ENCODE measurements around the gene HES7. TPM values are rescaled to one million over a fixed set of nuclear protein-coding genes. Genes with fewer than 3 reads are reported as not detected.
"Not testable (repeated sequence)": the region's sequence is repeated elsewhere in the genome, so short reads cannot be mapped to it uniquely, and the experiment has no call there.

HES7 gene
- total RNA-seq, 2 experiments from 2014 or later: 2.5 to 2.8 TPM

- Mint-ChIP-seq H3K27me3 (peaks cover 20% of the 10 kb centered on the region), H3K27ac (no peak overlapping the region), H3K4me3 (peak overlapping the region; percentile 45), H3K4me1 (ENCODE audit: low read depth) (peaks cover 8% of the 10 kb centered on the region), H3K36me3 (no peaks in the 10 kb centered on the region), H3K9me3 (no peaks in the 10 kb centered on the region)
- intact Hi-C loops (cut with micrococcal nuclease): loop anchor here (1.0 kb wide), 2 partner anchors 16 to 50 kb away; no protein-coding TSS in a partner anchor
- CTCF ChIA-PET: interaction anchor here (0.7 to 12.5 kb wide), 25 partner anchors 9 to 422 kb away, joined by 3 to 172 read pairs (median 4); partner anchors contain the start of genes ALOX12B, ALOXE3, AURKB and GUCY2D
- peak; percentile 85 for DNase-seq
- POLR2A ChIA-PET: no interaction called here
Observed at GRCh38 chr17:8109661-8110455, 14.0 kb downstream of the HES7 start.

GRCh38 chr17:8108972-8109660, 14.8 kb downstream of the HES7 start:
- Mint-ChIP-seq H3K36me3 (no peaks in the 10 kb centered on the region), H3K4me1 (ENCODE audit: low read depth) (peaks cover 8% of the 10 kb centered on the region), H3K27me3 (peaks cover 14% of the 10 kb centered on the region), H3K27ac (no peak overlapping the region), H3K9me3 (no peaks in the 10 kb centered on the region), H3K4me3 (no peak overlapping the region)
- ChIA-PET CTCF (interaction anchor here (0.9 to 12.5 kb wide), 14 partner anchors 9 to 120 kb away, joined by 3 to 172 read pairs (median 12); partner anchors contain the start of genes ALOX12B and ALOXE3), POLR2A (no interaction called here)
- no peak for DNase-seq
- intact Hi-C loops (cut with micrococcal nuclease): no loop called here

GRCh38 chr17:8106980-8107379, 16.9 kb downstream of the HES7 start:
- CTCF ChIA-PET: interaction anchor here (0.7 to 12.5 kb wide), 5 partner anchors 9 to 47 kb away, joined by 3 to 172 read pairs (median 23); partner anchors contain the start of gene ALOXE3
- H3K9me3 Mint-ChIP-seq; DNase-seq; H3K4me1 Mint-ChIP-seq (ENCODE audit: low read depth); intact Hi-C loops (cut with micrococcal nuclease); H3K4me3 Mint-ChIP-seq; POLR2A ChIA-PET; H3K36me3 Mint-ChIP-seq; H3K27me3 Mint-ChIP-seq; H3K27ac Mint-ChIP-seq: not testable (repeated sequence)

- ChIA-PET POLR2A (no interaction called here), CTCF (interaction anchor here (1.2 to 12.5 kb wide), 6 partner anchors 12 to 46 kb away, joined by 3 to 172 read pairs (median 16); partner anchors contain the start of gene ALOXE3)
- Mint-ChIP-seq H3K36me3 (no peaks in the 10 kb centered on the region), H3K4me1 (ENCODE audit: low read depth) (peaks cover 8% of the 10 kb centered on the region), H3K27ac (peak overlapping the region; percentile 43), H3K9me3 (no peaks in the 10 kb centered on the region), H3K4me3 (no peak overlapping the region), H3K27me3 (no peaks in the 10 kb centered on the region)
- intact Hi-C loops (cut with micrococcal nuclease): no loop called here
- peak; percentile 42 for DNase-seq
Observed at GRCh38 chr17:8105957-8106398, 17.9 kb downstream of the HES7 start.

GRCh38 chr17:8104911-8105310, 19.0 kb downstream of the HES7 start:
- ChIA-PET POLR2A (interaction anchor here (1.3 kb wide), 1 partner anchor 10 kb away, joined by 4 read pairs; no protein-coding TSS in a partner anchor), CTCF (interaction anchor here (0.8 to 12.5 kb wide), 8 partner anchors 12 to 196 kb away, joined by 3 to 172 read pairs (median 6); partner anchors contain the start of gene ALOXE3)
- peaks cover 8% of the 10 kb centered on the region for H3K4me1 Mint-ChIP-seq (ENCODE audit: low read depth)
- H3K27ac Mint-ChIP-seq: no peak overlapping the region
- intact Hi-C loops (cut with micrococcal nuclease): no loop called here
- H3K9me3 Mint-ChIP-seq: no peaks in the 10 kb centered on the region
- no peaks in the 10 kb centered on the region for H3K27me3 Mint-ChIP-seq
- H3K36me3 Mint-ChIP-seq: no peaks in the 10 kb centered on the region
- no peak overlapping the region for H3K4me3 Mint-ChIP-seq
- DNase-seq: no peak

- H3K4me1 Mint-ChIP-seq (ENCODE audit: low read depth): peaks cover 8% of the 10 kb centered on the region
- POLR2A ChIA-PET: no interaction called here
- no peaks in the 10 kb centered on the region for H3K27me3 Mint-ChIP-seq
- H3K36me3 Mint-ChIP-seq: no peaks in the 10 kb centered on the region
- H3K27ac Mint-ChIP-seq: no peak overlapping the region
- no peak overlapping the region for H3K4me3 Mint-ChIP-seq
- CTCF ChIA-PET: interaction anchor here (1.8 to 12.5 kb wide), 4 partner anchors 11 to 44 kb away, joined by 5 to 172 read pairs (median 26); partner anchors contain the start of gene ALOXE3
- intact Hi-C loops (cut with micrococcal nuclease): no loop called here
- H3K9me3 Mint-ChIP-seq: no peaks in the 10 kb centered on the region
- no peak for DNase-seq
Observed at GRCh38 chr17:8103549-8103948, 20.4 kb downstream of the HES7 start.

GRCh38 chr17:8101721-8102120, 22.2 kb downstream of the HES7 start:
- intact Hi-C loops (cut with micrococcal nuclease): no loop called here
- peaks cover 8% of the 10 kb centered on the region for H3K4me1 Mint-ChIP-seq (ENCODE audit: low read depth)
- no peaks in the 10 kb centered on the region for H3K27me3 Mint-ChIP-seq
- H3K27ac Mint-ChIP-seq: no peak overlapping the region
- H3K4me3 Mint-ChIP-seq: no peak overlapping the region
- ChIA-PET POLR2A (no interaction called here), CTCF (interaction anchor here (0.5 to 12.5 kb wide), 6 partner anchors 9 to 66 kb away, joined by 3 to 172 read pairs (median 14); no protein-coding TSS in a partner anchor)
- H3K36me3 Mint-ChIP-seq: no peaks in the 10 kb centered on the region
- DNase-seq: no peak
- no peaks in the 10 kb centered on the region for H3K9me3 Mint-ChIP-seq

- intact Hi-C loops (cut with micrococcal nuclease): no loop called here
- Mint-ChIP-seq H3K27me3 (no peaks in the 10 kb centered on the region), H3K36me3 (no peaks in the 10 kb centered on the region), H3K4me3 (no peak overlapping the region), H3K27ac (no peak overlapping the region), H3K4me1 (ENCODE audit: low read depth) (no peaks in the 10 kb centered on the region), H3K9me3 (no peaks in the 10 kb centered on the region)
- ChIA-PET CTCF (interaction anchor here (0.6 to 5.0 kb wide), 6 partner anchors 10 to 67 kb away, joined by 3 to 28 read pairs (median 4); no protein-coding TSS in a partner anchor), POLR2A (interaction anchor here (0.6 kb wide), 2 partner anchors 14 to 150 kb away, joined by 3 read pairs; no protein-coding TSS in a partner anchor)
- no peak for DNase-seq
Observed at GRCh38 chr17:8100763-8101162, 23.1 kb downstream of the HES7 start.

GRCh38 chr17:8100111-8100510, 23.8 kb downstream of the HES7 start:
- no peaks in the 10 kb centered on the region for H3K36me3 Mint-ChIP-seq
- no peak for DNase-seq
- CTCF ChIA-PET: interaction anchor here (0.6 to 5.0 kb wide), 4 partner anchors 10 to 68 kb away, joined by 3 to 28 read pairs (median 14); no protein-coding TSS in a partner anchor
- intact Hi-C loops (cut with micrococcal nuclease): no loop called here
- H3K9me3 Mint-ChIP-seq: no peaks in the 10 kb centered on the region
- no peaks in the 10 kb centered on the region for H3K27me3 Mint-ChIP-seq
- POLR2A ChIA-PET: interaction anchor here (0.6 kb wide), 1 partner anchor 15 kb away, joined by 3 read pairs; no protein-coding TSS in a partner anchor
- H3K27ac Mint-ChIP-seq: no peak overlapping the region
- H3K4me1 Mint-ChIP-seq (ENCODE audit: low read depth): no peaks in the 10 kb centered on the region
- H3K4me3 Mint-ChIP-seq: no peak overlapping the region

- Mint-ChIP-seq H3K27ac (no peak overlapping the region), H3K36me3 (no peaks in the 10 kb centered on the region), H3K9me3 (no peaks in the 10 kb centered on the region), H3K4me3 (no peak overlapping the region), H3K4me1 (ENCODE audit: low read depth) (peaks cover 10% of the 10 kb centered on the region), H3K27me3 (peaks cover 6% of the 10 kb centered on the region)
- ChIA-PET POLR2A (no interaction called here), CTCF (interaction anchor here (0.8 kb wide), 1 partner anchor 17 kb away, joined by 3 read pairs; no protein-coding TSS in a partner anchor)
- intact Hi-C loops (cut with micrococcal nuclease): no loop called here
- DNase-seq: no peak
Observed at GRCh38 chr17:8096541-8096940, 27.4 kb downstream of the HES7 start.

GRCh38 chr17:8095361-8095760, 28.5 kb downstream of the HES7 start:
- intact Hi-C loops (cut with micrococcal nuclease): no loop called here
- Mint-ChIP-seq H3K36me3 (no peaks in the 10 kb centered on the region), H3K27ac (no peak overlapping the region), H3K4me1 (ENCODE audit: low read depth) (peaks cover 10% of the 10 kb centered on the region), H3K4me3 (no peak overlapping the region), H3K9me3 (no peaks in the 10 kb centered on the region), H3K27me3 (peaks cover 14% of the 10 kb centered on the region)
- CTCF ChIA-PET: interaction anchor here (1.1 to 13.4 kb wide), 5 partner anchors 12 to 200 kb away, joined by 8 to 172 read pairs (median 92); partner anchors contain the start of genes ALOXE3, HES7 and SLC25A35
- POLR2A ChIA-PET: no interaction called here
- no peak for DNase-seq
